ENCODE measurements around the gene TBC1D14. TPM values are rescaled to one million over a fixed set of nuclear protein-coding genes. Genes with fewer than 3 reads are reported as not detected.

Gene TBC1D14
- total and polyA plus RNA-seq, 2 of the 8 experiments (the other 6 are each of a cell fraction or from before 2014, with no cell fraction given): 45.6 to 48.2 TPM

DNA sequence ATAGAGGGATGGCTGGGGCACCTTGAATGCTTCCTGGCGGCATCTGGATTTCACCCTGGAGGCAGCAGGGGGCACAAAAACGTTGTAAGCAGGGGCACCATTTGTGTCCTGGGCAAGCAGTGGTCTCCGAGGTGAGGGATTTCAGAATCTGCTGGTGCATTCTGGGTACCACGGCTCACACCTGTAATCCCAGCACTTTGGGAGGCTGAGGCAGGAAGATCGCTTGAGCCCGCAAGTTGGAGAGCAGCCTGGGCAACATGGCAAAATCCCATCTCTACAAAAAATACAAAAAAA, 16.8 kb upstream of the TBC1D14 start:
- H3K4me3 ChIP-seq (ENCODE audit: extremely low read depth in 1 of 4, insufficient read depth in 2 of 4, low read depth in 3 of 4, low read length in 4 of 4): no peak overlapping the region
- no peak overlapping the region for H4K91ac ChIP-seq (replicated peaks; ENCODE audit: insufficient read length, low read length)
- no peak overlapping the region for H2BK5ac ChIP-seq (ENCODE audit: low read depth, low read length)
- TF ChIP-seq TBP (IDR thresholded peaks at IDR 0.05; ENCODE audit: low read depth, low read length): no peak
- no peak for TF ChIP-seq CHD1 (IDR thresholded peaks at IDR 0.05; ENCODE audit: low read depth, low read length)
- H4K5ac ChIP-seq (ENCODE audit: insufficient read length, low read depth, low read length): no peak overlapping the region
- WGBS, 2 experiments (ENCODE audit: extremely low coverage in 1 of 2, insufficient coverage in 1 of 2, insufficient read length in 1 of 2, insufficient replicate concordance in 2 of 2, low coverage in 1 of 2, low lambda C conversion rate in 2 of 2, missing lambda C conversion rate in 1 of 2): 76% methylated on average over 6 of the region's 6 CpGs; no CpG with 5 or more reads in 1 of the 2 experiments
- no peaks in the 10 kb centered on the region for H3K9me3 ChIP-seq (ENCODE audit: insufficient read depth in 2 of 2, low read depth in 1 of 2, low read length in 1 of 2)
- no peak overlapping the region for H3K56ac ChIP-seq (replicated peaks; ENCODE audit: insufficient read length, low read depth, low read length)
- no peaks in the 10 kb centered on the region for H4K20me1 ChIP-seq (replicated peaks in 1 of 2; ENCODE audit: control insufficient read depth in 1 of 2, insufficient read depth in 2 of 2, low read length in 2 of 2)
- no peak overlapping the region for H3K23ac ChIP-seq (ENCODE audit: insufficient read length)
- no peak overlapping the region for H3K9ac ChIP-seq (replicated peaks in 1 of 4; ENCODE audit: extremely low read depth in 1 of 4, low read depth in 3 of 4, low read length in 3 of 4)
- H3K18ac ChIP-seq (ENCODE audit: extremely low read depth, low read length): no peak overlapping the region
- no peak overlapping the region for H3K4me2 ChIP-seq (ENCODE audit: insufficient read depth in 1 of 2, low read depth in 2 of 2, low read length in 2 of 2)
- ChIA-PET CTCF (ENCODE audit: partially characterized antibody) (interaction anchor here (0.8 to 3.7 kb wide), 13 partner anchors 8 to 190 kb away, joined by 3 to 12 read pairs (median 4); partner anchors contain the start of gene TBC1D14), POLR2A (ENCODE audit: partially characterized antibody) (interaction anchor here (0.9 to 1.9 kb wide), 2 partner anchors 16 to 18 kb away, joined by 4 to 7 read pairs; partner anchors contain the start of gene TBC1D14)
- no peak overlapping the region for H2AFZ ChIP-seq (ENCODE audit: low read length)
- no peaks in the 10 kb centered on the region for H3K79me2 ChIP-seq (ENCODE audit: control insufficient read depth in 1 of 2, insufficient read depth in 2 of 2, low read length in 2 of 2)
- H3K23me2 ChIP-seq (ENCODE audit: low read depth, low read length): no peaks in the 10 kb centered on the region
- H2AK5ac ChIP-seq (ENCODE audit: low read depth, low read length): no peak overlapping the region
- H3K27me3 ChIP-seq (replicated peaks in 1 of 4; ENCODE audit: control insufficient read depth in 3 of 4, extremely low read depth in 1 of 4, insufficient read depth in 3 of 4, low read length in 3 of 4): no peaks in the 10 kb centered on the region
- no peak overlapping the region for H3K4ac ChIP-seq (replicated peaks; ENCODE audit: insufficient read length, low read depth, low read length)
- no peak overlapping the region for H4K8ac ChIP-seq (ENCODE audit: extremely low read depth, insufficient read depth, low read length)
- no peaks in the 10 kb centered on the region; a peak in 1 of 7 replicates for H3K4me1 ChIP-seq (replicated peaks in 1 of 4; ENCODE audit: control insufficient read depth in 3 of 4, insufficient read depth in 4 of 4, low read length in 3 of 4)
- no peak overlapping the region for H2BK120ac ChIP-seq (replicated peaks; ENCODE audit: low read depth, low read length)
- H2BK20ac ChIP-seq (ENCODE audit: low read length): no peak overlapping the region
- H2BK12ac ChIP-seq (ENCODE audit: low read depth, low read length): no peak overlapping the region
- H3K79me1 ChIP-seq (ENCODE audit: low read depth, low read length): no peaks in the 10 kb centered on the region
- H2BK15ac ChIP-seq (ENCODE audit: low read length): no peak overlapping the region
- H3K36me3 ChIP-seq (ENCODE audit: control insufficient read depth in 2 of 4, insufficient read depth in 4 of 4, low read length in 3 of 4): no peaks in the 10 kb centered on the region
- DNase-seq (ENCODE audit: low read depth in 1 of 2, low spot score in 2 of 2) (no peak), FAIRE-seq (no peak)
- no peak overlapping the region for H3K14ac ChIP-seq (ENCODE audit: insufficient read length)
- H3K27ac ChIP-seq (ENCODE audit: low read depth, low read length): no peak overlapping the region
